HCT116 (cell line): ENCODE results near the gene ALDH5A1.

Experiments used
- CTCF ChIP-seq, 3 experiments: fragments of 200-600 bp in 1 of 3; sonication (generic) in 1 of 3; IDR thresholded peaks in 2 of 3; conservative IDR thresholded peaks in 1 of 3; 2 replicates each; pipeline ENCODE4 v1.5.1; 2012 to 2017; ENCODE audit warnings: low read depth in 2 of 3, low read length in 2 of 3, antibody characterized with exemption in 1 of 3, borderline replicate concordance in 1 of 3, control low read depth in 1 of 3, mild to moderate bottlenecking in 1 of 3, mixed read lengths in 1 of 3, mixed run types in 1 of 3, moderate library complexity in 1 of 3; ENCODE audit not compliant: insufficient read depth in 1 of 3
- EZH2 ChIP-seq: fragments of 200-600 bp; sonication (generic); IDR thresholded peaks from 2 replicates; pipeline ENCODE4 v1.6.1; 2017; ENCODE audit warnings: antibody characterized with exemption, mixed run types
- MAX ChIP-seq: IDR thresholded peaks from 2 replicates; pipeline ENCODE4 v1.6.1; 2012
- REST ChIP-seq: IDR thresholded peaks from 2 replicates; pipeline ENCODE4 v1.6.1; 2012; ENCODE audit warnings: low read depth
- SIN3A ChIP-seq: IDR thresholded peaks from 2 replicates; pipeline ENCODE4 v1.6.1; 2012; ENCODE audit warnings: low read depth
- ZFX ChIP-seq: fragments of 450-650 bp; IDR thresholded peaks from 2 replicates; pipeline ENCODE4 v1.6.1; 2017

- TF ChIP-seq CTCF (IDR thresholded peaks at IDR 0.05 in 2 of 3, conservative IDR thresholded peaks at IDR 0.05 in 1 of 3; ENCODE audit: borderline replicate concordance in 1 of 3, insufficient read depth in 1 of 3, low read depth in 2 of 3, low read length in 2 of 3): no peak
- no peak for TF ChIP-seq REST
- no peak for TF ChIP-seq SIN3A
- TF ChIP-seq ZFX: no peak
- TF ChIP-seq EZH2: no peak
- no peak for TF ChIP-seq MAX
Measured at GRCh38 chr6:24454452-24454851, 40.3 kb upstream of the ALDH5A1 start.
